B cell (primary cell): ENCODE measurements around the gene SERF1B. TPM values are rescaled to one million over a fixed set of nuclear protein-coding genes. Genes with fewer than 3 reads are reported as not detected.
"Not testable (repeated sequence)": the region's sequence is repeated elsewhere in the genome, so short reads cannot be mapped to it uniquely, and the experiment has no call there.

Source experiments
- ATAC-seq: fragments of 200-7000 bp; cut with Tn5 transposase; one replicate; pipeline ENCODE4 v1.10.0; 2021; ENCODE audit warnings: low read depth, mild to moderate bottlenecking, moderate number of reproducible peaks, moderate library complexity
- CTCF ChIA-PET: fragments of 350-600 bp; sonication (Branson Sonifier 250); formaldehyde crosslinking; loops from one replicate; lab custom pipeline; 2021; ENCODE audit warnings: antibody characterized with exemption, inconsistent platforms; lab: Charles Lee
- POLR2A ChIA-PET: fragments of 350-600 bp; sonication (Branson Sonifier 250); formaldehyde crosslinking; loops from one replicate; lab custom pipeline; 2021; ENCODE audit warnings: antibody characterized with exemption; lab: Charles Lee
- DNase-seq: peaks from one replicate; pipeline ENCODE4 v3.0.0; 2013
- H2AFZ ChIP-seq: 2 replicates; pipeline ENCODE4 v1.6.1; 2012; ENCODE audit warnings: mild to moderate bottlenecking, low read depth, low read length; ENCODE audit not compliant: insufficient read depth, poor library complexity, severe bottlenecking
- H3K27ac ChIP-seq, 2 donors: 1 replicate in 1 of 2; 2 replicates in 1 of 2; pipeline ENCODE4 v1.5.1; 2012 to 2013; ENCODE audit warnings: low read length in 2 of 2, mild to moderate bottlenecking in 2 of 2, moderate library complexity in 1 of 2
- H3K27me3 ChIP-seq, 4 experiments: fragments of 200-600 bp in 1 of 4; sonication (generic) in 1 of 4; replicated peaks in 1 of 4; 1 replicate in 2 of 4; 2 replicates in 2 of 4; pipeline versions ENCODE4 v1.6.1 to v1.7.0; 2013 to 2016; ENCODE audit warnings: low read length in 3 of 4, mild to moderate bottlenecking in 2 of 4, mixed read lengths in 1 of 4, moderate library complexity in 1 of 4; ENCODE audit not compliant: insufficient read depth in 4 of 4, control insufficient read depth in 3 of 4; ENCODE audit errors: control extremely low read depth in 1 of 4
- H3K36me3 ChIP-seq, 2 experiments: replicated peaks in 1 of 2; 1 replicate in 1 of 2; 2 replicates in 1 of 2; pipeline versions ENCODE4 v1.6.1 to v1.7.1; 2013; ENCODE audit warnings: low read length in 1 of 2; ENCODE audit not compliant: insufficient read depth in 2 of 2, control insufficient read depth in 1 of 2; ENCODE audit errors: control extremely low read depth in 1 of 2, extremely low read depth in 1 of 2
- H3K4me1 ChIP-seq, 2 donors: fragments of 200-600 bp in 1 of 2; sonication (generic) in 1 of 2; 1 replicate in 1 of 2; 2 replicates in 1 of 2; pipeline versions ENCODE4 v1.5.1 to v1.6.1; 2013 to 2017; ENCODE audit warnings: low read length in 2 of 2; ENCODE audit not compliant: control insufficient read depth in 2 of 2, insufficient read depth in 2 of 2
- H3K4me2 ChIP-seq: replicated peaks from 2 replicates; pipeline ENCODE3; 2012; ENCODE audit warnings: mild to moderate bottlenecking, low read depth, low read length; ENCODE audit not compliant: poor library complexity, severe bottlenecking
- H3K4me3 ChIP-seq, 5 experiments: fragments of 200-600 bp in 1 of 5; sonication (generic) in 1 of 5; 1 replicate in 3 of 5; 2 replicates in 2 of 5; pipeline versions ENCODE4 v1.5.1 to v1.7.0; 2011 to 2016; ENCODE audit warnings: low read length in 4 of 5, mild to moderate bottlenecking in 4 of 5, low read depth in 2 of 5, control low read depth in 1 of 5, moderate library complexity in 1 of 5; ENCODE audit not compliant: insufficient read depth in 1 of 5; ENCODE audit errors: control extremely low read depth in 1 of 5, extremely low read depth in 1 of 5
- H3K79me2 ChIP-seq: fragments of 200-600 bp; sonication (generic); one replicate; pipeline ENCODE4 v1.6.0; 2016; ENCODE audit warnings: low read length; ENCODE audit not compliant: control insufficient read depth, insufficient read depth
- H3K9ac ChIP-seq: fragments of 200-600 bp; sonication (generic); 2 replicates; pipeline ENCODE4 v1.6.1; 2017; ENCODE audit warnings: mild to moderate bottlenecking, low read length, moderate library complexity
- H3K9me3 ChIP-seq, 3 donors: one replicate each; pipeline versions ENCODE4 v1.6.1 to v1.7.1; 2013; ENCODE audit warnings: low read length in 2 of 3; ENCODE audit not compliant: control insufficient read depth in 2 of 3, insufficient read depth in 1 of 3; ENCODE audit errors: control extremely low read depth in 1 of 3
- H4K20me1 ChIP-seq: 2 replicates; pipeline ENCODE4 v1.6.0; 2012; ENCODE audit warnings: mild to moderate bottlenecking, low read length; ENCODE audit not compliant: insufficient read depth, control insufficient read depth, poor library complexity, severe bottlenecking
- H3K27ac Mint-ChIP-seq: one replicate; pipeline ENCODE4 v1.8.0; 2021; ENCODE audit warnings: mixed read lengths
- H3K27me3 Mint-ChIP-seq: one replicate; pipeline ENCODE4 v1.8.0; 2021; ENCODE audit warnings: mixed read lengths
- H3K4me1 Mint-ChIP-seq: one replicate; pipeline ENCODE4 v1.8.0; 2021; ENCODE audit warnings: mixed read lengths
- H3K4me3 Mint-ChIP-seq: one replicate; pipeline ENCODE4 v1.8.0; 2021; ENCODE audit warnings: mixed read lengths
- H3K9me3 Mint-ChIP-seq: one replicate; pipeline ENCODE4 v1.8.0; 2022; ENCODE audit warnings: mixed read lengths; ENCODE audit not compliant: insufficient read depth
- WGBS: methylation state at CpG from one replicate; pipeline ENCODE4 v1.1.5; 2013; ENCODE audit warnings: missing lambda C conversion rate; ENCODE audit not compliant: insufficient coverage; 5-methylcytosine and 5-hydroxymethylcytosine counted together
- intact Hi-C: fragments of 100-400 bp; cut with micrococcal nuclease; formaldehyde crosslinking; loops from one replicate; pipeline ENCODE4 v1.10.0; 2022
- polyA minus RNA-seq: library from RNA; depleted of rRNA, polyadenylated mRNA; stranded (reverse); fragments of >200 nt; gene quantifications from 2 replicates; pipeline ENCODE4 v1.2.3, GENCODE V29; 2012
- polyA plus RNA-seq: library from polyadenylated mRNA; depleted of rRNA; stranded (reverse); fragments of >200 nt; gene quantifications from 2 replicates; pipeline ENCODE4 v1.2.3, GENCODE V29; 2012
- total RNA-seq, 2 donors: library from RNA; stranded (reverse); fragments of 120-200 nt in 1 of 2; gene quantifications; 1 replicate in 1 of 2; 2 replicates in 1 of 2; pipeline versions ENCODE4 v1.2.3 to v1.2.4, GENCODE V29; 2013 to 2022

The SERF1B gene
- total RNA-seq (27.2 and 29.8 TPM in 2 replicates), polyA plus RNA-seq (13.3 and 26.8 TPM in 2 replicates), polyA minus RNA-seq (17.7 and 22.8 TPM in 2 replicates)
- total RNA-seq (2013): 69.4 TPM

GRCh38 chr5:70025106-70025844 is at the start of gene SERF1B:
Gene SERF1B (plus strand): TSS chr5:70025251. CDS start chr5:70025452, 201 bp downstream.
- DNase-seq, H3K9me3 ChIP-seq, H3K27ac ChIP-seq, intact Hi-C loops, H3K9me3 Mint-ChIP-seq, H3K36me3 ChIP-seq, H3K4me1 ChIP-seq, H3K4me3 ChIP-seq, H4K20me1 ChIP-seq, POLR2A ChIA-PET, H3K27me3 Mint-ChIP-seq, H3K4me3 Mint-ChIP-seq, CTCF ChIA-PET, H3K4me2 ChIP-seq, H3K9ac ChIP-seq, H3K4me1 Mint-ChIP-seq, H2AFZ ChIP-seq, H3K27me3 ChIP-seq, H3K79me2 ChIP-seq, H3K27ac Mint-ChIP-seq: not testable (repeated sequence)
- peak; percentile 92 for ATAC-seq
- no CpG with 5 or more reads among the region's 66 CpGs for WGBS

GRCh38 chr5:69991713-69992112 is 33.3 kb upstream of the SERF1B start:
- POLR2A ChIA-PET, H3K4me1 ChIP-seq, H3K9me3 ChIP-seq, CTCF ChIA-PET, H3K9me3 Mint-ChIP-seq, H3K9ac ChIP-seq, ATAC-seq, H3K4me2 ChIP-seq, H3K27ac Mint-ChIP-seq, H3K4me3 ChIP-seq, H2AFZ ChIP-seq, DNase-seq, H3K27me3 Mint-ChIP-seq, H3K4me3 Mint-ChIP-seq, H3K36me3 ChIP-seq, H3K4me1 Mint-ChIP-seq, H4K20me1 ChIP-seq, H3K27ac ChIP-seq, H3K79me2 ChIP-seq, intact Hi-C loops, H3K27me3 ChIP-seq: not testable (repeated sequence)
- no CpG with 5 or more reads among the region's 2 CpGs for WGBS

GRCh38 chr5:69995535-69995934 is 29.5 kb upstream of the SERF1B start:
- H3K9me3 ChIP-seq, H2AFZ ChIP-seq, POLR2A ChIA-PET, H3K27ac ChIP-seq, CTCF ChIA-PET, H3K9ac ChIP-seq, H3K27me3 Mint-ChIP-seq, H3K4me3 ChIP-seq, ATAC-seq, H3K4me3 Mint-ChIP-seq, H3K4me1 Mint-ChIP-seq, H3K36me3 ChIP-seq, H4K20me1 ChIP-seq, H3K4me2 ChIP-seq, H3K4me1 ChIP-seq, intact Hi-C loops, H3K79me2 ChIP-seq, DNase-seq, H3K27me3 ChIP-seq, H3K9me3 Mint-ChIP-seq, H3K27ac Mint-ChIP-seq: not testable (repeated sequence)
- WGBS: no CpG with 5 or more reads among the region's 1 CpG

- H3K27me3 Mint-ChIP-seq, H3K9ac ChIP-seq, H3K9me3 ChIP-seq, H3K4me2 ChIP-seq, H3K79me2 ChIP-seq, CTCF ChIA-PET, intact Hi-C loops, H3K4me3 Mint-ChIP-seq, H3K4me1 ChIP-seq, H4K20me1 ChIP-seq, H3K27ac Mint-ChIP-seq, H3K4me3 ChIP-seq, H3K4me1 Mint-ChIP-seq, H3K9me3 Mint-ChIP-seq, ATAC-seq, H3K27ac ChIP-seq, DNase-seq, H2AFZ ChIP-seq, POLR2A ChIA-PET, H3K27me3 ChIP-seq, H3K36me3 ChIP-seq: not testable (repeated sequence)
- no CpG with 5 or more reads among the region's 2 CpGs for WGBS
Measured at GRCh38 chr5:70020660-70021059, 4.4 kb upstream of the SERF1B start.
